PC-3 (cell line): ENCODE data around the gene DPH7. TPM values are rescaled to one million over a fixed set of nuclear protein-coding genes. Genes with fewer than 3 reads are reported as not detected.
"Not testable (repeated sequence)": the region's sequence is repeated elsewhere in the genome, so short reads cannot be mapped to it uniquely, and the experiment has no call there.

Experiments used
- ATAC-seq: fragments of 200-7000 bp; cut with Tn5 transposase; 2 replicates; pipeline ENCODE4 v1.9.1; 2020; ENCODE audit warnings: mild to moderate bottlenecking, moderate library complexity
- BruUV-seq: library from RNA; stranded (reverse); fragments of 400-500 nt; replicated peaks from 2 replicates; lab custom pipeline; 2021; lab: Mats Ljungman, UMichigan
- CTCF ChIA-PET: fragments of 300-600 bp; sonication (Branson Sonifier 250); formaldehyde crosslinking; loops from one replicate; lab custom pipeline; 2022; ENCODE audit warnings: antibody characterized with exemption; lab: Charles Lee
- POLR2A ChIA-PET: fragments of 300-600 bp; sonication (Branson Sonifier 250); formaldehyde crosslinking; loops from one replicate; lab custom pipeline; 2022; ENCODE audit warnings: antibody characterized with exemption; ENCODE audit not compliant: unreplicated experiment; lab: Charles Lee
- DNase-seq: peaks from one replicate; pipeline ENCODE4 v3.0.0-alpha.2; 2015
- H2AFZ ChIP-seq: fragments of 300-600 bp; sonication (generic); 2 replicates; pipeline ENCODE4 v1.6.0; 2016; ENCODE audit warnings: antibody characterized with exemption, low read length
- H3F3A ChIP-seq: fragments of 300-600 bp; sonication (generic); one replicate; pipeline ENCODE4 v1.6.0; 2017; ENCODE audit warnings: antibody characterized with exemption, low read length, control low read depth, mild to moderate bottlenecking; ENCODE audit not compliant: unreplicated experiment
- H3K27ac ChIP-seq: fragments of 300-600 bp; sonication (generic); 2 replicates; pipeline ENCODE4 v1.5.1; 2016; ENCODE audit warnings: mild to moderate bottlenecking, low read length
- H3K27me3 ChIP-seq: fragments of 300-600 bp; sonication (generic); 2 replicates; pipeline ENCODE4 v1.6.1; 2016; ENCODE audit warnings: low read length, mixed read lengths
- H3K36me3 ChIP-seq: fragments of 300-600 bp; sonication (generic); 2 replicates; pipeline ENCODE4 v1.6.1; 2016; ENCODE audit warnings: low read depth, mixed run types, low read length, mixed read lengths
- H3K4me1 ChIP-seq: fragments of 300-600 bp; sonication (generic); 2 replicates; pipeline ENCODE4 v1.5.1; 2016; ENCODE audit warnings: low read length; ENCODE audit not compliant: insufficient read depth
- H3K4me2 ChIP-seq: fragments of 300-600 bp; sonication (generic); 2 replicates; pipeline ENCODE4 v1.6.0; 2016; ENCODE audit warnings: low read length
- H3K4me3 ChIP-seq: fragments of 300-600 bp; sonication (generic); 2 replicates; pipeline ENCODE4 v1.5.1; 2016; ENCODE audit warnings: mild to moderate bottlenecking, low read length, mixed read lengths
- H3K79me2 ChIP-seq: fragments of 300-600 bp; sonication (generic); 2 replicates; pipeline ENCODE4 v1.6.1; 2017; ENCODE audit warnings: low read length, mixed read lengths
- H3K9ac ChIP-seq: fragments of 300-600 bp; sonication (generic); 2 replicates; pipeline ENCODE4 v1.6.0; 2016; ENCODE audit warnings: mild to moderate bottlenecking, low read length
- H3K9me2 ChIP-seq: fragments of 300-600 bp; sonication (generic); replicated peaks from 2 replicates; pipeline ENCODE4 v1.6.1; 2016; ENCODE audit warnings: mixed run types, low read length, mixed read lengths
- H3K9me3 ChIP-seq: fragments of 300-600 bp; sonication (generic); 2 replicates; pipeline ENCODE4 v1.6.1; 2016; ENCODE audit warnings: low read length, mixed read lengths
- H4K20me1 ChIP-seq: fragments of 300-600 bp; sonication (generic); 2 replicates; pipeline ENCODE4 v1.6.1; 2016; ENCODE audit warnings: low read length, mixed read lengths
- CTCF ChIP-seq: fragments of 300-600 bp; sonication (generic); conservative IDR thresholded peaks from 2 replicates; pipeline ENCODE4 v1.5.1; 2017; ENCODE audit warnings: antibody characterized with exemption, low read depth, mild to moderate bottlenecking, low read length
- EZH2 ChIP-seq: fragments of 300-600 bp; sonication (generic); IDR thresholded peaks from one replicate; pipeline ENCODE4 v1.6.1; 2017; ENCODE audit warnings: antibody characterized with exemption, mild to moderate bottlenecking, low read length; ENCODE audit not compliant: unreplicated experiment
- EZH2phosphoT487 ChIP-seq: fragments of 300-600 bp; sonication (generic); IDR thresholded peaks from 2 replicates; pipeline ENCODE4 v1.6.1; 2018; ENCODE audit warnings: mild to moderate bottlenecking, antibody characterized with exemption, low read length, borderline replicate concordance
- intact Hi-C: fragments of 100-400 bp; cut with micrococcal nuclease; formaldehyde crosslinking; loops from 2 replicates; pipeline ENCODE4 v1.9.0; 2023
- total RNA-seq: library from RNA; depleted of rRNA; stranded (reverse); fragments of >200 nt; gene quantifications from 2 replicates; pipeline ENCODE4 v1.2.3, GENCODE V29; 2014

The DPH7 gene
- total RNA-seq, 1 experiment from 2014 or later = 35.1 TPM

- H3K4me3 ChIP-seq = no peak overlapping the region
- no TSS peak for BruUV-seq
- H3K27me3 ChIP-seq = no peaks in the 10 kb centered on the region
- DNase-seq = peak; percentile 25
- no peaks in the 10 kb centered on the region for H3F3A ChIP-seq
- no peak overlapping the region for H3K27ac ChIP-seq
- intact Hi-C loops = loop anchor here (10.0 kb wide), 1 partner anchor 49 kb away; the partner anchor contains the start of gene ARRDC1
- POLR2A ChIA-PET = no interaction called here
- H4K20me1 ChIP-seq = no peaks in the 10 kb centered on the region
- H3K4me1 ChIP-seq = peaks cover 3% of the 10 kb centered on the region; the same call in 1 of the 2 replicates
- peaks cover 5% of the 10 kb centered on the region; the same call in 1 of the 2 replicates for H3K36me3 ChIP-seq
- no peak overlapping the region for H3K4me2 ChIP-seq
- peak; percentile 26 for ATAC-seq
- TF ChIP-seq EZH2phosphoT487 (no peak), CTCF (no peak), EZH2 (no peak)
- no peak overlapping the region for H3K9ac ChIP-seq
- no peaks in the 10 kb centered on the region for H3K9me3 ChIP-seq
- H2AFZ ChIP-seq = no peak overlapping the region
- H3K9me2 ChIP-seq = no peaks in the 10 kb centered on the region
- CTCF ChIA-PET = no interaction called here
- peaks cover 16% of the 10 kb centered on the region for H3K79me2 ChIP-seq
Measured at GRCh38 chr9:137556069-137556838, 22.5 kb downstream of the DPH7 start.

GRCh38 chr9:137555179-137555578 lies 23.5 kb downstream of the DPH7 start:
- no peak overlapping the region for H3K27ac ChIP-seq
- intact Hi-C loops = loop anchor here (10.0 kb wide), 1 partner anchor 50 kb away; the partner anchor contains the start of gene ARRDC1
- H2AFZ ChIP-seq = no peak overlapping the region
- no peak overlapping the region for H3K4me2 ChIP-seq
- CTCF ChIA-PET = no interaction called here
- no peak overlapping the region for H3K4me3 ChIP-seq
- H3K4me1 ChIP-seq = peaks cover 3% of the 10 kb centered on the region
- no peaks in the 10 kb centered on the region for H3K27me3 ChIP-seq
- ATAC-seq (no peak), DNase-seq (no peak)
- no peak for TF ChIP-seq EZH2phosphoT487
- TF ChIP-seq EZH2 = no peak
- TF ChIP-seq CTCF = no peak
- no TSS peak for BruUV-seq
- POLR2A ChIA-PET = no interaction called here
- H3K9me2 ChIP-seq = no peaks in the 10 kb centered on the region
- peaks cover 5% of the 10 kb centered on the region; the same call in 1 of the 2 replicates for H3K36me3 ChIP-seq
- no peaks in the 10 kb centered on the region for H4K20me1 ChIP-seq
- H3K9me3 ChIP-seq = no peaks in the 10 kb centered on the region
- H3K79me2 ChIP-seq = peaks cover 16% of the 10 kb centered on the region
- H3K9ac ChIP-seq = no peak overlapping the region
- no peaks in the 10 kb centered on the region for H3F3A ChIP-seq

GRCh38 chr9:137554349-137554748 lies 24.4 kb downstream of the DPH7 start:
- no peak overlapping the region for H3K9ac ChIP-seq
- no peak overlapping the region for H2AFZ ChIP-seq
- ATAC-seq = no peak
- H3K36me3 ChIP-seq = peaks cover 5% of the 10 kb centered on the region; the same call in 1 of the 2 replicates
- no TSS peak for BruUV-seq
- H3K4me1 ChIP-seq = peaks cover 7% of the 10 kb centered on the region
- no peak for DNase-seq
- H3F3A ChIP-seq = no peaks in the 10 kb centered on the region
- POLR2A ChIA-PET = no interaction called here
- no peak overlapping the region for H3K4me2 ChIP-seq
- CTCF ChIA-PET = no interaction called here
- peaks cover 16% of the 10 kb centered on the region for H3K79me2 ChIP-seq
- no peaks in the 10 kb centered on the region for H4K20me1 ChIP-seq
- H3K9me2 ChIP-seq = no peaks in the 10 kb centered on the region
- no peak overlapping the region for H3K4me3 ChIP-seq
- H3K27me3 ChIP-seq = no peaks in the 10 kb centered on the region
- intact Hi-C loops = loop anchor here (10.0 kb wide), 1 partner anchor 50 kb away; the partner anchor contains the start of gene ARRDC1
- H3K27ac ChIP-seq = no peak overlapping the region
- TF ChIP-seq EZH2 (no peak), CTCF (no peak), EZH2phosphoT487 (no peak)
- H3K9me3 ChIP-seq = no peaks in the 10 kb centered on the region

GRCh38 chr9:137553654-137554053 lies 25.1 kb downstream of the DPH7 start:
- H3K27me3 ChIP-seq, H3F3A ChIP-seq, DNase-seq, H3K27ac ChIP-seq, CTCF ChIA-PET, H3K4me3 ChIP-seq, BruUV-seq, H3K9me2 ChIP-seq, H4K20me1 ChIP-seq, ATAC-seq, H3K36me3 ChIP-seq, H3K4me1 ChIP-seq, H2AFZ ChIP-seq, POLR2A ChIA-PET, H3K4me2 ChIP-seq, H3K9ac ChIP-seq, H3K9me3 ChIP-seq: not testable (repeated sequence)
- intact Hi-C loops = loop anchor here (10.0 kb wide), 1 partner anchor 51 kb away; the partner anchor contains the start of gene ARRDC1
- H3K79me2 ChIP-seq = peaks cover 16% of the 10 kb centered on the region
